Activated T-helper 2 cell treated with anti-CD3 and anti-CD28 coated beads, Interferon-gamma antibody, Interleukin-2, Interleukin-4, amounts not matched to agents 10 μg/mL and 5 μg/mL and 100 μg/mL, durations not matched to agents 14 hours and 24 hours and 36 hours (primary cell): Measurements from ENCODE around the gene USP36. TPM values are rescaled to one million over a fixed set of nuclear protein-coding genes. Genes with fewer than 3 reads are reported as not detected.
A peak's percentile ranks its signal among the peaks of the same experiment; 100 is the strongest.
"Not testable (repeated sequence)": the region's sequence is repeated elsewhere in the genome, so short reads cannot be mapped to it uniquely, and the experiment has no call there.

Experiments
- DNase-seq: peaks from one replicate; pipeline ENCODE4 v3.0.0; 2021; ENCODE audit warnings: low spot score
- H3K27ac Mint-ChIP-seq: one replicate; pipeline ENCODE4 v1.8.0; 2021; ENCODE audit warnings: mixed read lengths
- H3K27me3 Mint-ChIP-seq: one replicate; pipeline ENCODE4 v1.8.0; 2021; ENCODE audit warnings: low read depth, mixed read lengths
- H3K36me3 Mint-ChIP-seq: one replicate; pipeline ENCODE4 v1.8.0; 2021; ENCODE audit warnings: low read depth, mixed read lengths
- H3K4me1 Mint-ChIP-seq: one replicate; pipeline ENCODE4 v1.8.0; 2021; ENCODE audit warnings: low read depth, mixed read lengths
- H3K4me3 Mint-ChIP-seq: one replicate; pipeline ENCODE4 v1.8.0; 2021; ENCODE audit warnings: low read depth, mild to moderate bottlenecking, moderate library complexity, mixed read lengths
- H3K9me3 Mint-ChIP-seq: one replicate; pipeline ENCODE4 v1.8.0; 2021; ENCODE audit warnings: mixed read lengths
- intact Hi-C: fragments of 100-400 bp; cut with micrococcal nuclease; formaldehyde crosslinking; loops from one replicate; pipeline ENCODE4 v1.15.1; 2023
- total RNA-seq: library from RNA; stranded (reverse); gene quantifications from 2 replicates; pipeline ENCODE4 v1.2.3, GENCODE V29; 2022

Gene USP36
- total RNA-seq, 1 donor from 2014 or later, result 103 TPM

- Mint-ChIP-seq H3K4me1 (peaks cover 20% of the 10 kb centered on the region), H3K27me3 (peaks cover 15% of the 10 kb centered on the region), H3K27ac (peak overlapping the region; percentile 42), H3K4me3 (no peak overlapping the region), H3K9me3 (no peaks in the 10 kb centered on the region), H3K36me3 (no peaks in the 10 kb centered on the region)
- no peak for DNase-seq
- intact Hi-C loops, result no loop called here
Observed at GRCh38 chr17:78879635-78880186, 39.1 kb upstream of the USP36 start.

DNA sequence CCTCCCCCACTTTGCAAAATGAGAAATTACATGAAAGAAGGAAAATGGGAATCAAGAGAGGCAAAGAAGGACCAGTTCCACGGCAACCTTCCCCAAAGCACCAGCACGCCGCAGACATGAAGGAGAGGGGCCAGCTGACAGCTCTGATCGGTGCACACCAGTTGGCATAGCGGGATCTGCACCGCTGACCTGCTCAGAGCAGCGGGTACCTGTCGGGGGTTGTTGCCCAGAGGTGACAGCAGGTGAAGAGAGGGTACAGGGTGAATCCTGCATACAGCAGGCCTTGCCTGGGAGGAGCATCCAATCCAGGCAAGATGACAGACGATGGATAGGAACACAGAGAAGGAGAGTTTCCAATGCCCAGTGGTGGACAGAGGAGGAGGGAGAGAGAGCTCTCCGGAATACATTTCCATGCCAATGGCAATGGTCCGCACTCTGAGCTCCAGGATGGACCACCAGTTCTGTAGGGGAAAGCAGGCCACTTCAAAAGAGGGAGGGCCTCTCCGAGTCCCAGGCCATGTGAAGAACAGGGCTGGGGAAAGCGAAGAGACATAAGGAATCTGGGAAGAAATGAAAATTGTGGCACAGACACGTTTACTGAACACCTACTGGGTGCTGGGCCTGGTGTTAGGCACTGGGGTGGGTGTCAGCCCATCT is 38.4 kb upstream of the USP36 start:
- no peak overlapping the region for H3K4me3 Mint-ChIP-seq
- H3K9me3 Mint-ChIP-seq, result no peaks in the 10 kb centered on the region
- peaks cover 20% of the 10 kb centered on the region for H3K4me1 Mint-ChIP-seq
- intact Hi-C loops, result no loop called here
- H3K36me3 Mint-ChIP-seq, result no peaks in the 10 kb centered on the region
- no peak overlapping the region for H3K27ac Mint-ChIP-seq
- no peak for DNase-seq
- H3K27me3 Mint-ChIP-seq, result peaks cover 18% of the 10 kb centered on the region

GRCh38 chr17:78878261-78878660 is 37.6 kb upstream of the USP36 start:
- intact Hi-C loops, result no loop called here
- no peak for DNase-seq
- Mint-ChIP-seq H3K4me1 (peaks cover 19% of the 10 kb centered on the region), H3K27me3 (peaks cover 18% of the 10 kb centered on the region), H3K4me3 (no peak overlapping the region), H3K27ac (no peak overlapping the region), H3K9me3 (no peaks in the 10 kb centered on the region), H3K36me3 (no peaks in the 10 kb centered on the region)

DNA sequence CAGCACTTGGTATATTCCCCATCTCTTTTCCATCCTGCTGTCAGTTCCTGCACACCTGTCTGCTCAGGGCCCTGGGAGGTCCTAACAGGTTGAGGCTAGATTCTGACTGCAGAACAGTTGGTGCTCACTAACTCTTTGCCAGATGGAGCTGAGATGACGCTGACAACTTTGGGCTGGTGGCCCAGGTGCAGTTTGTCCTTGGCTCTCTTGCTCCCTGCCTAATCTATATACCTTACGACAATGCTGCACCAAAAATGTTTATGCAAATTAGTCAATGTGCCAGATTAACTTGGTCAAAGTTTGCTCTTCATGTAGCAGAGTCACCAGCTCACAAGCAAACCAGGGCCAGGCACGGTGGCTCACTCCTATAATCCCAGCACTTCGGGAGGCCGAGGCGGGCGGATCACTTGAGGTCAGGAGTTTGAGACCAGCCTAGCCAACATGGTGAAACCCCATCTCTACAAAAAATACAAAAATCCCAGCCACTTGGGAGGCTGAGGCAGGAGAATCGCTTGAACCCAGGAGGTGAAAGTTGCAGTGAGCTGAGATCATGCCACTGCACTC is 36.4 kb upstream of the USP36 start:
- H3K4me3 Mint-ChIP-seq, intact Hi-C loops, H3K36me3 Mint-ChIP-seq, H3K27ac Mint-ChIP-seq, DNase-seq, H3K9me3 Mint-ChIP-seq: not testable (repeated sequence)
- peaks cover 18% of the 10 kb centered on the region for H3K27me3 Mint-ChIP-seq
- peaks cover 16% of the 10 kb centered on the region for H3K4me1 Mint-ChIP-seq

DNA sequence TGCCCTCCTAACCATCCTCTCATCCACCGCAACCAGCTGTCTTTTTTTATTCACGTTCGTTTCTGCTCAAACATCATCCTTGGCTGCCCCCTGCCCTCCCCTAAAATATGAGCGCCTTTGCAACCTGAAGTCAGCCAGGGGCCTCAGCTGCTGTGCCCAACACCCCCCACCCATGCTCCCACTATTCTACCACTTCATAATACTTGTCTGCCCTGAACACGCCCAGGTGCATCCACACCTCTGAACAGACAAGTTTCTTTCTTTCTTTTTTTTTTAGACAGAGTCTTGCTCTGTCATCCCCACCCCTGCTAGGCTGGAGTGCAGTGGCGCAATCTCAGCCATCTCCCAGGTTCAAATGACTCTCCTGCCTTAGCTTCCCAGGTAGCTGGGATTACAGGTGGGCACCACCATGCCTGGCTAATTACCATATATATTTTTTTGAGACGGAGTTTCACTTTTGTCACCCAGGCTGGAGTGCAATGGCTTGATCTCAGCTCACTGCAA is 35.5 kb upstream of the USP36 start:
- intact Hi-C loops, result no loop called here
- Mint-ChIP-seq H3K9me3 (no peaks in the 10 kb centered on the region), H3K27ac (no peak overlapping the region), H3K36me3 (no peaks in the 10 kb centered on the region), H3K4me3 (no peak overlapping the region), H3K27me3 (peaks cover 18% of the 10 kb centered on the region), H3K4me1 (peaks cover 16% of the 10 kb centered on the region)
- DNase-seq, result no peak

GRCh38 chr17:78875363-78876093 is 34.9 kb upstream of the USP36 start:
- no peak for DNase-seq
- no peak overlapping the region for H3K27ac Mint-ChIP-seq
- peaks cover 18% of the 10 kb centered on the region for H3K27me3 Mint-ChIP-seq
- H3K36me3 Mint-ChIP-seq, result no peaks in the 10 kb centered on the region
- peaks cover 16% of the 10 kb centered on the region for H3K4me1 Mint-ChIP-seq
- no peak overlapping the region for H3K4me3 Mint-ChIP-seq
- intact Hi-C loops, result no loop called here
- no peaks in the 10 kb centered on the region for H3K9me3 Mint-ChIP-seq

DNA sequence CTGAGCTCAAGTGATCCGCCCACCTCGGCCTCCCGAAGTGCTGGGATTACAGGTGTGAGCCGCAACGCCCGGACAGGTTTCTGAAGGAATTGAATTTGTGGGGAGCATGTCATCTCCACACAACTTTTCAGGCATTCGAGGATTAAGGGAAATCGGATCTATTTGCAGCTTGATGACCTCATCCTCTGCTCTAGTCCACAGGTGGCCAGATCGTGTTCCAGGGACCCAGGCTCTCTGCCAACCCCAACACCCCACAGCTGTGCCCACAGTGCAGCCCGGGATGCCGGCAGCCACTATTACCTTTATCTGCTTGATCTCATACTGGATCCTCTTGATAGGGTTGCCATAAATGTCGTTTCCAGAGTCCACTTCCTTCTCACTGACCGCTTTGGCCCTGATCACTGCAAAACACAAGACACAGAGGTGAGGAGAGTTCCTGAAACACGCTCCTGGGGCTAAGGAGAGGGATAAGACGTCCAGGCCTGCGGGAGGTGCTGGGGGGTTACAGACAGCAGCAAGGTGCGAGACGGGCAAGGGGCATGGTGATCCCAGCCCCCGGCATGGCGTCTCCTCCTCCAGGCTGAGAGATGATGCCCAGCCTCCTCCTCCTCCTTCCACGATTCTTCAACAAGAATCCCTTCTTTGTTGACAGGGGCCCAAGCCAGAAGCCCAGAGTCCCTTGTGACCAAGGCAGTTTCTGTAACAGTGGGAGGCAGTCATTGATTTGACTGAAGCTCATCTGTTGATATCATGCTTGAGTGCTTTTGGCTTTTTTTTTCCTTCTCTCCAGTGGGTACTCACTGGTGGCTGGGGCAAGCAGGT is 33.1 kb upstream of the USP36 start:
- no peaks in the 10 kb centered on the region for H3K36me3 Mint-ChIP-seq
- intact Hi-C loops, result no loop called here
- no peak overlapping the region for H3K27ac Mint-ChIP-seq

GRCh38 chr17:78872486-78872885 is 31.9 kb upstream of the USP36 start:
- H3K9me3 Mint-ChIP-seq, result no peaks in the 10 kb centered on the region
- H3K27me3 Mint-ChIP-seq, result peaks cover 18% of the 10 kb centered on the region
- DNase-seq, result no peak
- no peak overlapping the region for H3K27ac Mint-ChIP-seq
- intact Hi-C loops, result no loop called here
- H3K4me1 Mint-ChIP-seq, result peaks cover 2% of the 10 kb centered on the region
- no peak overlapping the region for H3K4me3 Mint-ChIP-seq
- no peaks in the 10 kb centered on the region for H3K36me3 Mint-ChIP-seq

More for the DNA sequence above, 33.1 kb upstream of the USP36 start:
- Mint-ChIP-seq H3K4me3 (no peak overlapping the region), H3K4me1 (peaks cover 3% of the 10 kb centered on the region), H3K9me3 (no peaks in the 10 kb centered on the region), H3K27me3 (peaks cover 17% of the 10 kb centered on the region)
- DNase-seq, result no peak

DNA sequence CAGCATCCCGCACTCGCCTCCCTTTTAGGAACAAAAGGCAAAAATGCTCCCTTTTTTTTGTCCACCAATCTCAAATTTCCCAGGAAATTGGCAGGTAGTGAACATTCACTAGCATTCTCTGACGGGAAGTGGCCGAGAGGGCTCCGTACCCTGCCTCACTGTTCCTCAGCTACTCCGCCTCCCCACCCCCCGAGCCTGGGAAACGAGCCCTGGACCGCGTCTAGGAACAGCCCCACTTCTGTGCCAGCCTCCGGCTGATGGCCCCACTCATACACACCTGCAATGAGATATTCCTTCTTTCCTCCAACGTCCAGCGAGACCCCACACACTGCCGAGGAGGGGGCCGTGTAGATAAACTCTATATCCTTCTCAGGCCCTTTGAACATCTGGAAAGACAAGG is 30.0 kb upstream of the USP36 start:
- Mint-ChIP-seq H3K27ac (no peak overlapping the region), H3K4me3 (no peak overlapping the region), H3K27me3 (peaks cover 9% of the 10 kb centered on the region), H3K9me3 (no peaks in the 10 kb centered on the region), H3K36me3 (no peaks in the 10 kb centered on the region), H3K4me1 (no peaks in the 10 kb centered on the region)
- intact Hi-C loops, result no loop called here
- DNase-seq, result no peak

DNA sequence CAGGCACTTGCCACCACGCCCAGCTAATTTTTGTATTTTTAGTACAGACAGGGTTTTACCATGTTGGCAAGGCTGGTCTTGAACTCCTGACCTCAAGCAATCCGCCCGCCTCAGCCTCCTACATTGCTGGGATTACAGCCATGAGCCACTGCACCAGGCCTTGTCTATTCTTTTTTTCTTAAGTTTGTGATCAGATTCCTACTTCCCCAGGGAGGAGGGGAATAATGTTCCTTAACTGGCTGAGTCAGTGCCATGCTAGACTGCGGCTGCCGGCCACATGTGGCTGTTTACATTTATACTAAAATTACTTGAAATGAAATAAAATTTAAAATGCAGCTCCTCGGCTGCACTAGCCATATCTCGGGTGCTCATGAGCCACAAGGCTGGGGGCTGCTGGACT is 27.8 kb upstream of the USP36 start:
- no peak for DNase-seq
- intact Hi-C loops, result loop anchor here (10.0 kb wide), 1 partner anchor 56 kb away; the partner anchor contains the start of gene TIMP2
- Mint-ChIP-seq H3K4me1 (no peaks in the 10 kb centered on the region), H3K36me3 (no peaks in the 10 kb centered on the region), H3K27ac (no peak overlapping the region), H3K4me3 (no peak overlapping the region), H3K9me3 (no peaks in the 10 kb centered on the region), H3K27me3 (peaks cover 6% of the 10 kb centered on the region)

DNA sequence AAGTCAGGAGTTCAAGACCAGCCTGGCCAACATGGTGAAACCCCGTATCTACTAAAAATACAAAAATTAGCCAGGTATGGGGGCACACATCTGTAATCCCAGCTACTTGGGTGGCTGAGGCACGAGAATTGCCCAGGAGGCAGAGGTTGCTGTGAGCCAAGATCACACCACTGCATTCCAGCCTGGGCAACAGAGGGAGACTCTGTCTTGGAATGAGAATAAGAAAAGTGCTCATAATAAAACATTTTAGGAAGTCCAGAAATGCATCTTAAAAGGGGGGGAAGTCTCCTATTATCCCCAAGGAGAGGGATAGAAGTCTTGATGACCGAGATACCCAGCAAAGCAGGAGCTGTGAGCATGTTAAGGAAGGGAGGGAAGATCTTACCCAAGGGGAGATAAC is 26.4 kb upstream of the USP36 start:
- H3K4me1 Mint-ChIP-seq, H3K27me3 Mint-ChIP-seq, DNase-seq, H3K36me3 Mint-ChIP-seq, H3K27ac Mint-ChIP-seq, H3K9me3 Mint-ChIP-seq, H3K4me3 Mint-ChIP-seq: not testable (repeated sequence)
- intact Hi-C loops, result loop anchor here (10.0 kb wide), 1 partner anchor 58 kb away; the partner anchor contains the start of gene TIMP2

GRCh38 chr17:78865682-78866390 is 25.2 kb upstream of the USP36 start:
- Mint-ChIP-seq H3K27me3 (peaks cover 6% of the 10 kb centered on the region), H3K4me3 (no peak overlapping the region)

More at GRCh38 chr17:78865682-78866390, 25.2 kb upstream of the USP36 start:
- peak; percentile 54 for DNase-seq
- Mint-ChIP-seq H3K9me3 (no peaks in the 10 kb centered on the region), H3K4me1 (no peaks in the 10 kb centered on the region), H3K27ac (no peak overlapping the region), H3K36me3 (no peaks in the 10 kb centered on the region)
- intact Hi-C loops, result loop anchor here (2.0 to 10.0 kb wide), 2 partner anchors 59 to 107 kb away; partner anchors contain the start of gene TIMP2
